Fibroblast of the aortic adventitia (primary cell): Measurements from ENCODE around the gene PLXNA2. TPM values are rescaled to one million over a fixed set of nuclear protein-coding genes. Genes with fewer than 3 reads are reported as not detected.
A peak's percentile ranks its signal among the peaks of the same experiment; 100 is the strongest.

Experiments
- DNase-seq: peaks from one replicate; pipeline ENCODE4 v3.0.0-alpha.2; 2010; ENCODE audit warnings: low read depth
- H3K4me3 ChIP-seq: 2 replicates; pipeline ENCODE4 v1.5.1; 2011; ENCODE audit warnings: low read depth, mild to moderate bottlenecking, control low read depth, low read length, moderate library complexity
- total RNA-seq: library from RNA; depleted of rRNA; stranded (reverse); fragments of >200 nt; gene quantifications from 2 replicates; pipeline ENCODE4 v1.2.3, GENCODE V29; 2012; ENCODE audit warnings: low replicate concordance
- TF ChIP-seq, protein P1 (sequence below): IDR thresholded peaks from 2 replicates; pipeline ENCODE4 v1.5.1; 2011; ENCODE audit warnings: mild to moderate bottlenecking, low read length, control low read depth, inconsistent platforms; ENCODE audit not compliant: insufficient read depth

PLXNA2 gene
- total RNA-seq, 1 donor: 8.0 TPM

DNA sequence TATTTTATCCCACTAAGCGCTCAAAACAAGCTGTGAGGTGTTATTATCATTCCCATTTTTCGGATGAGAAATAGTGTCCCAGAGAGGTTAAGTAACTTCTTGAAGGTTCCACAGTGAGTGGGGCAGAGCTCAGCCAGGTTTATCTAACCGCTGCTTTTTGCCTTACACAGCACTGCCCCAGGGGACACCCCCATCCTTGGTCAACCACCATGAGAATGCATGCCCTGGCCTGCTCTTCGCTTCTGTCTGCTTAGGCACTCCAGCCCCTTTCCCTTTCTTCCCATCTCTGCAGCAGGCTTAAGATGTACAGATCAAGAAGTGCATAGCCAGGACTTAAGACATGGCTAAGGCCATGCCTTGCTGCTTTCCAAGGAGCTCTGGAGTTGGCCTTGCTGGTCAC, 174.3 kb downstream of the PLXNA2 start:
- TF ChIP-seq, protein P1, sequence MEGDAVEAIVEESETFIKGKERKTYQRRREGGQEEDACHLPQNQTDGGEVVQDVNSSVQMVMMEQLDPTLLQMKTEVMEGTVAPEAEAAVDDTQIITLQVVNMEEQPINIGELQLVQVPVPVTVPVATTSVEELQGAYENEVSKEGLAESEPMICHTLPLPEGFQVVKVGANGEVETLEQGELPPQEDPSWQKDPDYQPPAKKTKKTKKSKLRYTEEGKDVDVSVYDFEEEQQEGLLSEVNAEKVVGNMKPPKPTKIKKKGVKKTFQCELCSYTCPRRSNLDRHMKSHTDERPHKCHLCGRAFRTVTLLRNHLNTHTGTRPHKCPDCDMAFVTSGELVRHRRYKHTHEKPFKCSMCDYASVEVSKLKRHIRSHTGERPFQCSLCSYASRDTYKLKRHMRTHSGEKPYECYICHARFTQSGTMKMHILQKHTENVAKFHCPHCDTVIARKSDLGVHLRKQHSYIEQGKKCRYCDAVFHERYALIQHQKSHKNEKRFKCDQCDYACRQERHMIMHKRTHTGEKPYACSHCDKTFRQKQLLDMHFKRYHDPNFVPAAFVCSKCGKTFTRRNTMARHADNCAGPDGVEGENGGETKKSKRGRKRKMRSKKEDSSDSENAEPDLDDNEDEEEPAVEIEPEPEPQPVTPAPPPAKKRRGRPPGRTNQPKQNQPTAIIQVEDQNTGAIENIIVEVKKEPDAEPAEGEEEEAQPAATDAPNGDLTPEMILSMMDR: no peak
- DNase-seq: no peak
- H3K4me3 ChIP-seq: no peak overlapping the region

DNA sequence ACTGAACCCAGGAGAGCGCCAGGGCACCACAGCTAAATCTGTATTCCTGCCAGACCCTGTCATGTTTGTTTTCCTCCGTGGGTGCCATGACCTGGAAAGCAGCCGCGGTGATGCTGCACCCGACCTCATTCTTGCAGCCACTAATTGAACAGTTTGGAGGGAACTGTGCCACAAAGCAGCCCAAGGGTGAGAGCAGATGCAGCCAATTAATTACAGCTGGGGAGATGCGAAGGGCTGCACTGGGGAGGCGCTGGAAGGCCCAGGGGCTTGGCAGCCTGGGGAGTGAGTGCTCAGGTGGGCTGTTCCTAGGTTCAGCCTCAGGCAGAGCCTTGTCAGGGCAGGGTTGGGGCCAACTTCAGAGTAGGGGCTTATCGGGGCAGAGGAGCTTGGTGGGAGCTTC, 174.9 kb downstream of the PLXNA2 start:
- TF ChIP-seq, protein P1: no peak
- DNase-seq: no peak
- no peak overlapping the region for H3K4me3 ChIP-seq

DNA sequence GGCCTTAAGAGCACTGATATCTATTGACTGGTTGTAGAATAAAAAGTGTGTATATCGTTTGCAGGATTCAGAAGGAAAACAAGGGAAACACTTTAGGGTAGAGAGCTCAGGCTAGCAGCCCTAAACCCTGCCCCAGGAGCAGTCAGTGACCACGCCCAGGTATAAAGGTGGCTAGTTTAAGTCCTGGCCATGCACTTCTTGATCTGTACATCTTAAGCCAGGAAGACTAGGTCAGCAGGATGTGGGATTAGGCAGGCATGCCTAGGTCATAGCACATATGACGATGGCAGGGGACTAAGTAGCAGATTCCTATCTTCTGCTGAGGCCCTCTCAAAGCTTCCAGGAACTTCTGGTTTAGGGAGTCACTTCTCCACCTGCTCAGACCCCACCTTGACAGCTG, 175.3 kb downstream of the PLXNA2 start:
- no peak overlapping the region for H3K4me3 ChIP-seq
- TF ChIP-seq, protein P1: no peak
- DNase-seq: no peak

DNA sequence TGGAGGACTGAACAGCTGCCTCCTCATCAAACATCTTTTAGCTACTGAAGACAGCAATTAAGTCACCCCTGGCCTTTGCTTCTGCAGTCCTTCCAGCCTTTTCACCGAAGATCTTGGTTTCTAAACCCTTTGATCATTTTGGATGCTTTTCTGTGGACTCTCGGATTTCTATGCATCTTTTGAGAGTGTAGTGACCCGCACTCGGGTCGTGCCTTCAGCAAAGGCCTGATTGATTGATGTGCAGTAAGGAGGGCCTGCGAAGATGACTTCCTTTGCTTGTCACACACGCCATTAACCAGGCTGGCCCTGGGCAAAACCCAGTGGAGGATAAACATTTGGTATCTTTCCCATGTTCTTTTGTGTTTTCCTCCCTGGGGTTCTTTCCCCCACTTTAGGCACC, 175.8 kb downstream of the PLXNA2 start:
- TF ChIP-seq, protein P1: no peak
- no peak overlapping the region for H3K4me3 ChIP-seq
- DNase-seq: no peak

DNA sequence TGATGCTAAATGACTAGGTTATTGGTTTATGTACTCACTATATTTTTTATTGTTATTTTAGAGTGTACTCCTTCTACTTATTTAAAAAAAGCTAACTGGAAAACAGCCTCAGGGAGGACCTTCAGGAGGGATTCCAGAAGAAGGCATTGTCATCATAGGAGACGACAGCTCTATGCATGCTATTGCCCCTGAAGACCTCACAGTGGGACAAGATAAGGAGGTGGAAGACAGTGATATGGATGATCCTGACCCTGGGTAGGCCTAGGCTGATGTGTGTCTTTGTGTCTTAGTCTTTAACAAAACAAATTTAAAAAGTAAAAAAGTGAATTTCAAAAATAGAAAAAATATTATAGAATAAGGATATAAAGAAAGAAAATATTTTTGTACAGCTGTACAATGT, 177.6 kb downstream of the PLXNA2 start:
- TF ChIP-seq, protein P1: no peak
- H3K4me3 ChIP-seq: no peak overlapping the region
- no peak for DNase-seq

DNA sequence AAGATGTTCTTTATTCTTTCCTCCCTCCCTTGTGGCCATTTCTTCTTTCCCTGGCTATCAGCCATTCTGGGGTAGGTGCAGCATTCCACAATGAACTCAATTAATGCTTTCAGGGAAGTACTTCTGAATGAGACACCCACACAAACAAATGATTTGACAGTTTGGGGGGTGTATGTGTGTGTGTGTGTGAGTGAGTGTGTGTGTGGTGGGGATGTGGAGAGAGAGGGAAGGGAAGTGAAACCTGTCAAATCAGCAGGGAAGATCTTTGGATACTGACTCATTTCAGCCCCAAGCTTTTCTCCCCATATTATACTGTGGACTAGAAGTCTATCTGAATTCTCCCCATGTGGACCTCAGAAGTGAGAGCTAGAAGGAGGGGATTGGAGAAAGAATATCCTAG, 178.3 kb downstream of the PLXNA2 start:
- no peak for DNase-seq
- TF ChIP-seq, protein P1: no peak
- H3K4me3 ChIP-seq: no peak overlapping the region

DNA sequence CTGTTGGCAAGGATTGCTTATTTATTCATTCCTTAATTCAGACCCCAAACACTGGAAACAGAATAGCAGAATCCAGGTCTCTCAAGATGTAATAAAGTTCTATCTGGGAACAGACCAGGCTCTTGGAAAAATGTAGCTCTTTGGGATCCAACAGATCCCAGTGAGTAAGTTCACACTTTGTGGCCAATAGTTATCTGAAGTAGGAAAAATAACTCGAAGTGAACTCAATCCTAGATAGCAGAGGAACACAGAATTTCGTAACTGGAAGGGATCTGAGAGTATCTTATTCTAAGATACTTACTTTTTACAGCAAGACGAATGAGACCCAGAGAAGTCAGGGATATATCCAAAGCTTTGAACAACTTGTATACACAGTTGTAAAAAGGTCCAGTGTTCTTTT, 182.6 kb downstream of the PLXNA2 start:
- DNase-seq: peak; percentile 48
- no peak overlapping the region for H3K4me3 ChIP-seq
- TF ChIP-seq, protein P1: no peak
